HCT116 (cell line): Measurements from ENCODE around the gene CRK. TPM values are rescaled to one million over a fixed set of nuclear protein-coding genes. Genes with fewer than 3 reads are reported as not detected.

Source experiments
- ATAC-seq: fragments of 200-7000 bp; cut with Tn5 transposase; 2 replicates; pipeline ENCODE4 v1.9.1; 2020; ENCODE audit warnings: mild to moderate bottlenecking, moderate library complexity
- BruUV-seq: library from RNA; stranded (reverse); fragments of 400-500 nt; replicated peaks from 2 replicates; lab custom pipeline; 2021; lab: Mats Ljungman, UMichigan
- CTCF ChIA-PET: fragments of 300-600 bp; sonication (Branson Sonifier 250); formaldehyde crosslinking; loops from one replicate; lab custom pipeline; 2021; ENCODE audit warnings: antibody characterized with exemption; lab: Charles Lee
- POLR2A ChIA-PET: fragments of 300-600, 350-600 bp; sonication (Branson Sonifier 250); formaldehyde crosslinking; loops from one replicate; lab custom pipeline; 2021; ENCODE audit warnings: antibody characterized with exemption; lab: Charles Lee
- RAD21 ChIA-PET, 2 experiments: fragments of 300-600 bp; sonication (Branson Sonifier 250); formaldehyde crosslinking; loops; one replicate each; lab custom pipeline; 2023; ENCODE audit warnings: low total read pairs in 2 of 2; ENCODE audit not compliant: uncharacterized antibody in 2 of 2, unreplicated experiment in 2 of 2, low non-redundant PET in 1 of 2; lab: Charles Lee
- DNase-seq: peaks from one replicate; pipeline ENCODE4 v3.0.0-alpha.2; 2010; ENCODE audit warnings: low read depth, low spot score
- H2AFZ ChIP-seq: fragments of 200-600 bp; shearing (Covaris generic), sonication (generic); 2 replicates; pipeline ENCODE4 v1.6.1; 2017; ENCODE audit warnings: low read depth, mixed run types, mixed read lengths, antibody characterized with exemption, low read length; ENCODE audit not compliant: poor library complexity, severe bottlenecking
- H3K27ac ChIP-seq: 2 replicates; pipeline ENCODE4 v1.5.1; 2012; ENCODE audit warnings: low read depth, low read length
- H3K27me3 ChIP-seq: fragments of 200-600 bp; sonication (generic); 2 replicates; pipeline ENCODE4 v1.6.1; 2016; ENCODE audit warnings: mixed run types, low read length, mixed read lengths; ENCODE audit not compliant: insufficient read depth
- H3K36me3 ChIP-seq, 2 experiments: fragments of 200-500 bp in 1 of 2; fragments of 200-600 bp in 1 of 2; sonication (Bioruptor generic) in 1 of 2; sonication (generic) in 1 of 2; 2 replicates each; pipeline versions ENCODE4 v1.5.1 to v1.6.1; 2014 to 2016; ENCODE audit warnings: low read length in 2 of 2, inconsistent platforms in 1 of 2, mixed read lengths in 1 of 2, mixed run types in 1 of 2; ENCODE audit not compliant: insufficient read depth in 2 of 2, control insufficient read depth in 1 of 2
- H3K4me1 ChIP-seq, 2 experiments: fragments of 200-600 bp in 1 of 2; sonication (generic) in 1 of 2; 2 replicates each; pipeline versions ENCODE4 v1.5.1 to v1.6.1; 2012 to 2017; ENCODE audit warnings: low read length in 2 of 2, inconsistent platforms in 1 of 2, mild to moderate bottlenecking in 1 of 2, mixed read lengths in 1 of 2, mixed run types in 1 of 2, moderate library complexity in 1 of 2; ENCODE audit not compliant: insufficient read depth in 2 of 2, control insufficient read depth in 1 of 2
- H3K4me2 ChIP-seq: fragments of 200-600 bp; sonication (generic); 2 replicates; pipeline ENCODE4 v1.6.1; 2017; ENCODE audit warnings: mixed run types, low read length, mixed read lengths
- H3K4me3 ChIP-seq, 2 experiments: fragments of 200-600 bp in 1 of 2; sonication (generic) in 1 of 2; replicated peaks in 1 of 2; 2 replicates each; pipeline ENCODE4 v1.5.1; 2011 to 2016; ENCODE audit warnings: low read length in 2 of 2, control low read depth in 1 of 2, low read depth in 1 of 2, mild to moderate bottlenecking in 1 of 2, mixed read lengths in 1 of 2, mixed run types in 1 of 2
- H3K79me2 ChIP-seq: fragments of 200-600 bp; sonication (generic); 2 replicates; pipeline ENCODE4 v1.6.1; 2017; ENCODE audit warnings: mild to moderate bottlenecking, mixed run types, low read length, moderate library complexity, mixed read lengths; ENCODE audit not compliant: insufficient read depth
- H3K9ac ChIP-seq: fragments of 200-600 bp; sonication (generic); 2 replicates; pipeline ENCODE4 v1.6.1; 2016; ENCODE audit warnings: low read length, mixed read lengths
- H3K9me2 ChIP-seq: fragments of 200-600 bp; sonication (generic), shearing (Covaris generic); 2 replicates; pipeline ENCODE4 v1.6.1; 2017; ENCODE audit warnings: mixed run types, mild to moderate bottlenecking, moderate library complexity; ENCODE audit not compliant: insufficient read depth
- H3K9me3 ChIP-seq, 2 experiments: fragments of 200-500 bp in 1 of 2; fragments of 200-600 bp in 1 of 2; sonication (Bioruptor generic) in 1 of 2; sonication (generic) in 1 of 2; 2 replicates each; pipeline ENCODE4 v1.6.1; 2014 to 2017; ENCODE audit warnings: low read length in 2 of 2, mixed read lengths in 2 of 2, inconsistent platforms in 1 of 2, low read depth in 1 of 2, mild to moderate bottlenecking in 1 of 2, mixed run types in 1 of 2, moderate library complexity in 1 of 2; ENCODE audit not compliant: control insufficient read depth in 1 of 2, insufficient read depth in 1 of 2
- H4K20me1 ChIP-seq: fragments of 200-600 bp; sonication (generic), shearing (Covaris generic); 2 replicates; pipeline ENCODE4 v1.6.1; 2017; ENCODE audit warnings: mixed run types, mild to moderate bottlenecking, moderate library complexity; ENCODE audit not compliant: insufficient read depth
- CEBPB ChIP-seq: IDR thresholded peaks from 2 replicates; pipeline ENCODE4 v1.6.1; 2012; ENCODE audit warnings: low read depth
- ELF1 ChIP-seq: IDR thresholded peaks from 2 replicates; pipeline ENCODE4 v1.6.1; 2012; ENCODE audit warnings: low read depth, borderline replicate concordance
- FOSL1 ChIP-seq: IDR thresholded peaks from 2 replicates; pipeline ENCODE4 v1.6.1; 2012; ENCODE audit warnings: low read depth
- JUND ChIP-seq: IDR thresholded peaks from 2 replicates; pipeline ENCODE4 v1.6.1; 2012
- SIN3A ChIP-seq: IDR thresholded peaks from 2 replicates; pipeline ENCODE4 v1.6.1; 2012; ENCODE audit warnings: low read depth
- YY1 ChIP-seq: IDR thresholded peaks from 2 replicates; pipeline ENCODE4 v1.6.1; 2011; ENCODE audit warnings: low read length, low read depth, moderate library complexity, mild to moderate bottlenecking; ENCODE audit not compliant: insufficient replicate concordance; ENCODE audit errors: extremely low read depth
- ZFX ChIP-seq: fragments of 450-650 bp; IDR thresholded peaks from 2 replicates; pipeline ENCODE4 v1.6.1; 2017
- intact Hi-C: fragments of 100-400 bp; cut with micrococcal nuclease; formaldehyde crosslinking; loops from 2 replicates; pipeline ENCODE4 v1.10.0; 2022
- total RNA-seq: library from RNA; stranded (reverse); gene quantifications from one replicate; pipeline ENCODE4 v1.2.1, GENCODE V29; 2021; ENCODE audit not compliant: unreplicated experiment
- TF ChIP-seq, protein P1 (sequence below): IDR thresholded peaks from 2 replicates; pipeline ENCODE4 v1.6.1; 2012

The CRK gene
- total RNA-seq, 1 experiment from 2014 or later: 55.5 TPM

DNA sequence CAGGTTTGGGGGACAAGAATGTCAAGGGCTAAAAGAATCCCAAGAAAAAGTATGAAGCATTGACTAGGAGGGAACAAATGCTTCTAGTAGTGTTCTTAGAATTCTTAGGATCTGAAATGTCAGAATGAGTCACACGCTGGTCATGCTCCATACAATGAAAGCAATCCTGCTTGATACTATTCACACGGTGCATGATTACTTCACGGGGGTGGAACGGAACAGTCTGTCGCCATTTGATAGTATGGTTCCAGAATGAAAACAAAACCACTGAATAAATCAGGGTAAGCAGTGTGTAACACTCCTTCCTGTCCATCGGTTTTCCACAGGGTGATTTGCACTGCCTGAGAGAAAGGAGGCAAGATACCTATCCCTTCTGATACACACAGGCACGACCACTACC lies 33.1 kb downstream of the CRK start:
- intact Hi-C loops: no loop called here
- Histone ChIP-seq H3K27ac (no peak overlapping the region), H3K79me2 (peaks cover 70% of the 10 kb centered on the region), H2AFZ (no peak overlapping the region), H3K4me3 (no peak overlapping the region), H3K9me3 (no peaks in the 10 kb centered on the region), H3K36me3 (peaks cover 22 to 39% of the 10 kb centered on the region in 2 experiments), H3K4me2 (peak overlapping the region; percentile 6), H3K9ac (no peak overlapping the region), H3K9me2 (no peaks in the 10 kb centered on the region), H3K27me3 (no peaks in the 10 kb centered on the region), H3K4me1 (peaks cover 0 to 20% of the 10 kb centered on the region in 2 experiments; a peak in 3 of 4 replicates), H4K20me1 (no peaks in the 10 kb centered on the region; the same call in 1 of the 2 replicates)
- POLR2A ChIA-PET: no interaction called here
- ATAC-seq: peak; percentile 55; the same call in 1 of the 2 replicates
- TF ChIP-seq JUND: no peak
- peak; percentile 33; the same call in 1 of the 2 replicates for TF ChIP-seq FOSL1
- BruUV-seq: TSS peak; percentile 55
- no peak for DNase-seq
- RAD21 ChIA-PET: no interaction called here
- CTCF ChIA-PET: no interaction called here

DNA sequence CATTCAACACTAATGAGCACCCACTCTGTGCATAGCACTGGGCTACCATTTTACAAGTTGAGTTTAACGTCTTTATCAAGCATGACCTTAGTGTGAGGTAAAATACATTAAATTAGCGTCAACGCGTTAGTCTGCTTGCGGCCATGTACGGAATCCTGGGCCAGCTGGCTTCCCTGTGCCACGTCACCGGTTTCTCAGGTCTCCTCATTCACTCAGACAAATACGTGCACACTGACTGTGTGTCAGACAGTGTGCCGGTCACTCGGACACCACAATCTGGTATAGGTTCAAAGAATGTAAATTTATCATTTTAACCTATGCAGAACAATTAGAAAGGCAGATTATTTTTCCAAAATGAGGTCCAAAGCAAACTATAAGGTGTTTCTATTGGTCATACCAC lies 34.6 kb downstream of the CRK start:
- ChIA-PET POLR2A (no interaction called here), RAD21 (no interaction called here), CTCF (no interaction called here)
- Histone ChIP-seq H3K9me2 (no peaks in the 10 kb centered on the region), H2AFZ (no peak overlapping the region), H4K20me1 (no peaks in the 10 kb centered on the region; the same call in 1 of the 2 replicates), H3K4me2 (no peak overlapping the region), H3K79me2 (peaks cover 59% of the 10 kb centered on the region), H3K9me3 (no peaks in the 10 kb centered on the region), H3K4me3 (no peak overlapping the region), H3K27ac (no peak overlapping the region), H3K27me3 (no peaks in the 10 kb centered on the region), H3K9ac (no peak overlapping the region), H3K36me3 (peaks cover 22 to 39% of the 10 kb centered on the region in 2 experiments), H3K4me1 (peaks cover 0 to 20% of the 10 kb centered on the region in 2 experiments; a peak in 3 of 4 replicates)
- intact Hi-C loops: no loop called here
- no peak for DNase-seq
- no TSS peak for BruUV-seq
- no peak for ATAC-seq
- no peak for TF ChIP-seq JUND
- TF ChIP-seq ZFX: no peak
- TF ChIP-seq, protein P1, sequence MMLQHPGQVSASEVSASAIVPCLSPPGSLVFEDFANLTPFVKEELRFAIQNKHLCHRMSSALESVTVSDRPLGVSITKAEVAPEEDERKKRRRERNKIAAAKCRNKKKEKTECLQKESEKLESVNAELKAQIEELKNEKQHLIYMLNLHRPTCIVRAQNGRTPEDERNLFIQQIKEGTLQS: no peak
- TF ChIP-seq ELF1: no peak
- TF ChIP-seq SIN3A: no peak
- TF ChIP-seq YY1: no peak
- TF ChIP-seq CEBPB: no peak
